ENCODE measurements around the gene SNX3.
"Not testable (repeated sequence)": the region's sequence is repeated elsewhere in the genome, so short reads cannot be mapped to it uniquely, and the experiment has no call there.

Gene SNX3

GRCh38 chr6:108260126-108260808, 573 bp downstream of the SNX3 start:
- no peak for DNase-seq

- DNase-seq, result no peak
These were observed 6.1 kb downstream of the SNX3 start for GRCh38 chr6:108254433-108255410.

GRCh38 chr6:108253241-108253640, 7.6 kb downstream of the SNX3 start:
- no peak for DNase-seq

- DNase-seq, result no peak
These were observed 8.8 kb downstream of the SNX3 start for GRCh38 chr6:108252055-108252454.

GRCh38 chr6:108251252-108251651, 9.6 kb downstream of the SNX3 start:
- no peak for DNase-seq

GRCh38 chr6:108250240-108250866, 10.5 kb downstream of the SNX3 start:
- no peak for DNase-seq

DNA sequence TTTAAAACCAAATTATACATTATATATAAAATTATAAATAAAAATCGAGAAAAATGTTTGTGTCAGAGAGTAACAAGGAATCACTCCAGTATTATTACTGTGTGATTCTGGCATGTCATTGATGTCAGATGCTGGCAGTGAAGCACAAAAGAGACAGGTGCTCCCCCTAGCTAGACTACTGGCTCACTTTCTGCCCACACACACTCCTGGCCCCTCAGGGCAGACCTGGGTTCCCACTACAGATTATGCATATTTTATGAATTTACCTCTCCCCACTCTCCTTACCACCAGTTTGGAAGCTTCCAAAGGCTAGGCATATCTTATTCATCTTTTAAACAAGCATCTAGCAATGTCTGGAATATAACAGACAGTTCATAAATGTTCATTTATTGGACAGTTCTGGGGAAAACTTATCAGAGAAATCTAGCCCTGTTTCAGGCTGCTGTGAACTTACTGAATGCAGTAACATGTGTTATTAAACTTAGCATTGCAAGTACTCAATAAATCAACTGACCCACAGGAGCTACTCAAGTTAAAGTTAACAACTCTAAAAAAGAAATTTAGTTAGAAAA, 12.8 kb downstream of the SNX3 start:
- DNase-seq, result no peak

- DNase-seq, result not testable (repeated sequence)
These were observed 15.7 kb downstream of the SNX3 start for GRCh38 chr6:108245095-108245494.

GRCh38 chr6:108243836-108244235, 17.0 kb downstream of the SNX3 start:
- no peak for DNase-seq

DNA sequence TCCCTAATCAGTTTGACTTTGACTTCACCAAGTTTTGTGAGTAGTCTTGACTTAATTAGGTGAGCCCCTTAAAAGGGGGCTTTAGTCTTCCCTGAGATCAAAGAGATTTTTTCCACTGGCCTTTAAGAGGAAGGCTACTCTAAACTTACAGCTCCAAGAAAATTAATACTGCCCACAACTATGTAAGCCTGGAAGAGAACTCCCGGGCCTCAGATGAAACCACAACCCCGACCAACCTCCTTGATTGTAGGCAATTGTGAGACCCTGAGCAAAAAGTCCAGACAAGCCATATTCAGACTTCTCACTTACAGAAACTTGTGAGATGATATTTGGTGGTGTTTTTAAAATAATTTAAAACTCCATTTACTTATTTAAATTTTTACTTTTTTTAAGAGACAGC, 18.1 kb downstream of the SNX3 start:
- DNase-seq, result no peak

GRCh38 chr6:108242259-108242658, 18.6 kb downstream of the SNX3 start:
- no peak for DNase-seq

DNA sequence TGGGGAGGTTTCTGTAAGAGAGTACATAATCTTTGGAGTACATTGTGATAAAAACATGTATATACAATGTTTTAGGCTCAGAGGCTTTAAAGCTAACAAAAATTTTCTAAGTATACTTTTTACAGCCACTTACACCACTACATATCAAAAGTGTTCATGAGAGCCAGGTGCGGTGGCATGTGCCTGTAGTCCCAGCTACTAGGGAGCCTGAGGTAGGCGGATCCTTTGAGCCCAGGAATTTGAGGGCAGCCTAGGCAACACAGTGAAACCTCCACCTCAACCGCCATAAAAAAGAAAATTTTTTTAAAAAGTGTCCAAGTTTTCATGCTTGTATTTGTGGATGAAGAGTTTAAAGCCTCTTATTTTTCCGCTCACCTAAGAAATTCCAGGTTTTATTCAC, 22.5 kb downstream of the SNX3 start:
- DNase-seq, result no peak

DNA sequence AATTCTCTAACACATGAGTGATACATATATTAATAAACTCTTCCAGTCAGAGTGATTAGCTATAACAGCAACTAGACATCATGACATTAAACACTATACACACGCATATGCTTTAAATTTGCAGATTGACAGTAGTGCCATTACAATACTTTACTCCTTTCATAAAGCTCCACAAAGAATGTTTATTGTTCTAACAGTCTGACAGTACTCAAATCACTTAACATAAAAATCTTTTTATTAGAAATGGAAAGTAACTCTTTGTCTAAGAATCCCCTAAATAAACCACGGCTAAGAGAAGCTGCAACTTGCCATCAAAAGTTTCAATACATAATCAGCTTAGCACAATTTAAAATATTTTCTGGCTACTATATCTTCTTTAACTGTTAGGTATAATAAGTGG, 24.0 kb downstream of the SNX3 start:
- no peak for DNase-seq

DNA sequence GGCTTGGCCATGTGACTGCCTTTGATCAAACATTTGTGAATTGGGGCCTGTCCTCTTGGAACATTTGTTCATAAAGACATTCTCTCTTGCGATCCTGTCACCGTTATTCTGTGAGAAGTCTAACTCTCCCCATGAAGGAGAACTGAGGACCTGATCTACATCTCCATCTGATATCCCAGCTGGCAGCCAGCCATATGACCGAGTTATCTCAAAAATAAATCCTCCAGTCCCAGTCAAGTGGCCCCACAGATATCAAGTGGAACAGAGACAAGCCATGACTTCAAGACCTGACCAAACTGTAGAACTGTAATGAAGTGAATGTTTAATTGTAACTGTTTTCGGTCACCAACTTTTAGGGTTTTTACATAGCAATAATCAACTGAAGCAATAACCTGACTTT, 25.7 kb downstream of the SNX3 start:
- DNase-seq, result no peak

DNA sequence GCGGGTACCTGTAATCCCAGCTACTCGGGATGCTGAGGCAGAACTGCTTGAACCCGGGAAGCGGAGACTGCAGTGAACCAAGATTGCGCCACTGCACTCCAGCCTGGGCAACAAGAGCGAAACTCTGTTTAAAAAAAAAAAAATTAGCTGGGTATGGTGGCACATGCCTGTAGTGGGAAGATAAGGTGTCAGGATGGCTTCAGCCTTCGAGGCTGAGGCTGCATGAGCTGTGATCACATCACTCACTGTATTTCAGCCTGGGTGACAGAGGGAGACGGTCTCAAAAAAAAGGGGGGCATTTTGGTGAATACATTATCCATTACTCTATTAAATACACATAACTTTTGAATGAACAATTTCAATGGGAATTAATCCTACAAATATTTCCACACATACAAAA, 32.4 kb downstream of the SNX3 start:
- no peak for DNase-seq

GRCh38 chr6:108227290-108227689, 33.5 kb downstream of the SNX3 start:
- DNase-seq, result no peak

- DNase-seq, result no peak
These were observed 38.3 kb downstream of the SNX3 start for GRCh38 chr6:108222504-108222903.

DNA sequence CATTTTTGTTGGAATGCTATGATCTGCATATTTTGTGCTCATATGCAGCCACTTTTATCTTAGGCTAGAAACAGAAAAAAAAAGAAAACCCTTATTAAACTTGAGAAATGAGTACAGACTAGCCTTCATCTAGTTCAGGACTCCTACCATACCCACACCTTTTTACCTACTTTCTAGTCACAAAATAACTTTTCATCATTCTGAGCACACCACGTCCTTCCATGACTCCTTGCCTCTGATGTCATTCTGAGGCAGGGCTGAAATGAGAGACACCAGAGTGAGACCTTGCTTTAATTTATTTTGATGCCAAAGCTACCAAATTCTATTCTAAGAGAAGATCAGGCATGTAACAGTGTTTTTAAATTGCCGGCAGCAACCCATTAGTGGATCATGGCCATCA, 38.8 kb downstream of the SNX3 start:
- DNase-seq, result no peak

- no peak for DNase-seq
These were observed 49.2 kb downstream of the SNX3 start for GRCh38 chr6:108211671-108212070.

DNA sequence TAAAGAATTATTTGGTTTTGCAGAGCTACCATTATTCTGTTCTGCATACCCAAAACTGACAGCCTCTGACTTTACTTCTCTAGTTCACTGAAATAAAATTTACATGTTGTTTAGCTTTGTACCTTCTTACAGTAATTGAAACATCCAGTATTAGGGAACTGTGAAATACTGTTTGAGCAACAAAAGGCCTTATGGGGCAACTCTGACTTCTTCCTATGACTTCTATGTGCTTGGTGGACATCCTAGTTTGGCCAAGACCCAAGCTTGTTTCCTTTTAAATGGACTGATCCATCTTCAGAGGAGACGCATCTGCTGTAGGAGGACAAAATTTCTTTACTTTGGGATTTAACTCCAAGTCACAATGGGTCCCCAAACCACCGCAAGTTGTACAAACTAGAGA, 50.3 kb downstream of the SNX3 start:
- DNase-seq, result no peak

DNA sequence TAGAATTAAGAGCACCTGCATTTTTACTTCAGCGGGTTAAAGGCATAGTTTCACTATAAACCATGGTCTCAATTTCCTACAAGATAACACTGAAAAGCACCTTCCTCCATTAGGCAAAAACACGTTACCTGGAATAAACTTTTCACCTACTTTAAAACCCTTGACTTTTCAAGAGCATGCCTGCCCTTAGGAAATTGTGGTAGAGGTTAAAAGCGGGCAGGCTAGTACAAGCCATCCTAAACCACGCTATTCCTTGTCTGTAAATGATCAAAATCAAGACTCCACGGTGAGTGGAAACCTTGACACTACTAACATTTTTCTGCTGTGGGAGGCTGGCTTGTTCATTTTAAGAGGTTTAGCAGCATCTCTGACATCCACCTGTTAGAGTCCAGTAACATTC, 51.1 kb downstream of the SNX3 start:
- DNase-seq, result no peak

DNA sequence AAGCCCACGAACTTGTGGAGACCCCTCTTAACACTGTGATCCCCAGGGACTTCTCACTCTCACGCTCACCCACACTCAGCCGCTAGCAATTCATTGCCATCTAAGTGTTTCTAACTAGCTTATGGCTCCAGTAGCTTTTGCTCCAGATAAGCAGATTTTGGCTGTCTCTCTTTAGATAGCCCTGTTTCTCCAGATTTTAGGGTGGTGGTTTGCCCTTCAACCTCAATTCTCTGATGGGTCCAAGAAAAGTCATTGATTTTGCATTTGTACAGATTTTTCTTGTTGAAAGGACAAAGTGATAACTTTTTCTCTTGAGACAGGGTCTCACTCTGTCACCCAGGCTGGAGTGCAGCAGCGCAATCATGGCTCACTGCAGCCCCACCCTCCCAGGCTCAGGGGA, 53.8 kb downstream of the SNX3 start:
- no peak for DNase-seq
